K562 (cell line): ENCODE measurements around the gene SETD4. TPM values are rescaled to one million over a fixed set of nuclear protein-coding genes. Genes with fewer than 3 reads are reported as not detected.

Source experiments
- ATAC-seq: fragments of 200-7000 bp; cut with Tn5 transposase; 3 replicates; pipeline ENCODE4 v1.9.1; 2020; ENCODE audit warnings: moderate library complexity
- BruUV-seq: library from RNA; stranded (reverse); fragments of 400-500 nt; replicated peaks from 2 replicates; lab custom pipeline; 2021; lab: Mats Ljungman, UMichigan
- CTCF ChIA-PET: fragments of 300-600 bp; formaldehyde crosslinking; extraction: SDS; loops from one replicate; lab custom pipeline; 2021; ENCODE audit warnings: low intra/inter-chr PET ratio; lab: Yijun Ruan, JAX
- POLR2A ChIA-PET: fragments of 300-600, 350-650 bp; sonication (Branson Sonifier 250); formaldehyde crosslinking; extraction: SDS; loops from one replicate; lab custom pipeline; 2021; ENCODE audit warnings: antibody characterized with exemption, inconsistent platforms; lab: Yijun Ruan, JAX
- DNase-seq, 4 experiments: peaks; one replicate each; pipeline versions ENCODE4 v3.0.0 to v3.0.0-alpha.2; 2011 to 2018; ENCODE audit warnings: low spot score in 3 of 4, mixed read lengths in 3 of 4; ENCODE audit errors: extremely low read depth in 1 of 4
- FAIRE-seq: peaks from 2 replicates; lab custom pipeline; 2011; peaks lifted over from hg19 to GRCh38; lab: Jason Lieb, UNC
- H2AFZ ChIP-seq: 2 replicates; pipeline ENCODE4 v1.6.0; 2011; ENCODE audit warnings: low read depth, low read length, control low read depth, inconsistent platforms
- H3K27ac ChIP-seq: fragments of 200-600 bp; 3 replicates; pipeline ENCODE4 v1.8.0; 2011; ENCODE audit warnings: low read depth, mild to moderate bottlenecking, control low read depth, inconsistent platforms, low read length, moderate library complexity, mixed read lengths; ENCODE audit errors: extremely low read depth
- H3K27me3 ChIP-seq, 2 experiments: fragments of 300-600 bp in 1 of 2; 2 replicates in 1 of 2; 3 replicates in 1 of 2; pipeline versions ENCODE4 v1.6.0 to v1.8.0; 2011; ENCODE audit warnings: inconsistent platforms in 2 of 2, low read length in 2 of 2, mild to moderate bottlenecking in 1 of 2, mixed read lengths in 1 of 2, moderate library complexity in 1 of 2; ENCODE audit not compliant: control insufficient read depth in 2 of 2, insufficient read depth in 2 of 2
- H3K36me3 ChIP-seq: fragments of 300-600 bp; 3 replicates; pipeline ENCODE4 v1.8.0; 2011; ENCODE audit warnings: mild to moderate bottlenecking, low read length, inconsistent platforms; ENCODE audit not compliant: control insufficient read depth, insufficient read depth
- H3K4me1 ChIP-seq, 2 experiments: fragments of 200-600 bp in 1 of 2; replicated peaks in 1 of 2; 2 replicates in 1 of 2; 3 replicates in 1 of 2; pipeline versions ENCODE4 v1.5.1 to v1.8.0; 2011; ENCODE audit warnings: inconsistent platforms in 2 of 2, low read length in 2 of 2, mild to moderate bottlenecking in 1 of 2, mixed read lengths in 1 of 2, moderate library complexity in 1 of 2; ENCODE audit not compliant: control insufficient read depth in 2 of 2, insufficient read depth in 2 of 2
- H3K4me2 ChIP-seq: 2 replicates; pipeline ENCODE4 v1.6.1; 2011; ENCODE audit warnings: low read length, control low read depth, inconsistent platforms, mixed read lengths; ENCODE audit not compliant: insufficient read depth
- H3K4me3 ChIP-seq: fragments of 200-600 bp; sonication (generic), shearing (Covaris generic); 2 replicates; pipeline ENCODE4 v1.5.1; 2016; ENCODE audit warnings: control low read depth, inconsistent platforms
- H3K79me2 ChIP-seq: fragments of 200-600 bp; 3 replicates; pipeline ENCODE4 v1.8.0; 2011; ENCODE audit warnings: low read length, inconsistent platforms; ENCODE audit not compliant: control insufficient read depth, insufficient read depth
- H3K9ac ChIP-seq, 2 experiments: 2 replicates each; pipeline versions ENCODE4 v1.6.0 to v1.6.1; 2011; ENCODE audit warnings: low read depth in 2 of 2, low read length in 2 of 2, control low read depth in 1 of 2, inconsistent platforms in 1 of 2, mild to moderate bottlenecking in 1 of 2, mixed read lengths in 1 of 2; ENCODE audit not compliant: insufficient read depth in 1 of 2
- H3K9me1 ChIP-seq: one replicate; pipeline ENCODE4 v1.6.0; 2011; ENCODE audit warnings: inconsistent platforms, mild to moderate bottlenecking, low read length, moderate library complexity; ENCODE audit not compliant: control insufficient read depth, insufficient read depth
- H3K9me3 ChIP-seq: replicated peaks from 2 replicates; pipeline ENCODE4 v1.5.1; 2011; ENCODE audit warnings: low read depth, low read length, inconsistent platforms; ENCODE audit not compliant: control insufficient read depth, insufficient read depth
- H4K20me1 ChIP-seq: replicated peaks from 2 replicates; pipeline ENCODE4 v1.6.1; 2011; ENCODE audit warnings: low read length, inconsistent platforms, mixed read lengths; ENCODE audit not compliant: control insufficient read depth, insufficient read depth
- ATF7 ChIP-seq: fragments of 450-650 bp; IDR thresholded peaks from 2 replicates; pipeline ENCODE4 v1.7.1; 2014; ENCODE audit warnings: mild to moderate bottlenecking, moderate library complexity
- CREM ChIP-seq: IDR thresholded peaks from 2 replicates; pipeline ENCODE4 v1.6.1; 2014; ENCODE audit warnings: antibody characterized with exemption, low read depth
- ETV1 ChIP-seq: fragments of 450-650 bp; conservative IDR thresholded peaks from 2 replicates; pipeline ENCODE4 v1.6.1; 2016; ENCODE audit warnings: missing genetic modification characterization, control low read depth, low read depth, missing compliant biosample characterization
- FOSL1 ChIP-seq: fragments of 200-800 bp; sonication (Bioruptor generic); conservative IDR thresholded peaks from 2 replicates; pipeline ENCODE4 v1.6.1; 2016; ENCODE audit warnings: missing genetic modification characterization, missing compliant biosample characterization
- FOXA1 ChIP-seq: fragments of 450-650 bp; IDR thresholded peaks from 2 replicates; pipeline ENCODE4 v1.6.1; 2016; ENCODE audit warnings: mild to moderate bottlenecking, borderline replicate concordance
- GATA2 ChIP-seq: sonication (generic); formaldehyde crosslinking; IDR thresholded peaks from 2 replicates; pipeline ENCODE4 v1.4.0; 2020; ENCODE audit warnings: mild to moderate bottlenecking, missing genetic modification reagents
- MAFF ChIP-seq: IDR thresholded peaks from 2 replicates; pipeline ENCODE4 v1.6.1; 2012; ENCODE audit warnings: low read length, improper control_type of control experiment
- MEF2D ChIP-seq: conservative IDR thresholded peaks from 2 replicates; pipeline ENCODE4 v1.6.1; 2016; ENCODE audit warnings: low read depth, missing genetic modification characterization, missing compliant biosample characterization
- MXI1 ChIP-seq: IDR thresholded peaks from 2 replicates; pipeline ENCODE4 v1.6.1; 2011; ENCODE audit warnings: low read depth, mild to moderate bottlenecking, improper control_type of control experiment, low read length
- SAFB ChIP-seq: fragments of 200-400 bp; formaldehyde crosslinking; IDR thresholded peaks from 2 replicates; pipeline ENCODE4 v1.6.1; 2017; ENCODE audit warnings: low read depth, low read length, borderline replicate concordance
- SMARCE1 ChIP-seq: fragments of 450-650 bp; IDR thresholded peaks from 2 replicates; pipeline ENCODE4 v1.7.1; 2016; ENCODE audit warnings: mild to moderate bottlenecking
- SPI1 ChIP-seq: IDR thresholded peaks from 2 replicates; pipeline ENCODE4 v1.6.1; 2011; ENCODE audit warnings: low read depth, low read length, control low read depth, borderline replicate concordance
- TEAD1 ChIP-seq, 2 experiments: fragments of 450-650 bp in 1 of 2; sonication (generic) in 1 of 2; formaldehyde crosslinking; IDR thresholded peaks; 2 replicates each; pipeline versions ENCODE4 v1.4.0 to v1.8.0; 2020 to 2022; ENCODE audit warnings: mild to moderate bottlenecking in 2 of 2, missing genetic modification reagents in 1 of 2
- TEAD4 ChIP-seq, 2 experiments: sonication (generic) in 1 of 2; formaldehyde crosslinking in 1 of 2; IDR thresholded peaks; 2 replicates each; pipeline versions ENCODE4 v1.6.1 to v1.8.0; 2012 to 2022; ENCODE audit warnings: borderline replicate concordance in 1 of 2, inconsistent platforms in 1 of 2, low read length in 1 of 2, mild to moderate bottlenecking in 1 of 2, missing genetic modification reagents in 1 of 2
- ZNF121 ChIP-seq: sonication (generic); formaldehyde crosslinking; conservative IDR thresholded peaks from 2 replicates; pipeline ENCODE4 v1.8.0; 2022; ENCODE audit warnings: missing genetic modification reagents
- ZNF253 ChIP-seq: fragments of 250-450 bp; sonication (Bioruptor Pico); conservative IDR thresholded peaks from 2 replicates; pipeline ENCODE4 v1.6.1; 2021; ENCODE audit warnings: mild to moderate bottlenecking
- ZNF311 ChIP-seq: fragments of 250-450 bp; sonication (Bioruptor Pico); IDR thresholded peaks from 2 replicates; pipeline ENCODE4 v1.4.0; 2020; ENCODE audit warnings: mild to moderate bottlenecking, moderate library complexity
- ZNF583 ChIP-seq: fragments of 250-450 bp; sonication (Bioruptor Pico); IDR thresholded peaks from 2 replicates; pipeline ENCODE4 v1.4.0; 2020
- ZNF764 ChIP-seq: fragments of 250-450 bp; sonication (Bioruptor Pico); IDR thresholded peaks from 2 replicates; pipeline ENCODE4 v1.4.0; 2020; ENCODE audit warnings: low read depth, mild to moderate bottlenecking, moderate library complexity
- WGBS: fragments of 100-300 bp; shearing (Covaris generic); methylation state at CpG from one replicate; pipeline ENCODE4 v1.1.6; 2016; ENCODE audit warnings: low coverage, mixed read lengths; ENCODE audit not compliant: insufficient coverage; ENCODE audit errors: missing lambda C conversion rate; 5-methylcytosine and 5-hydroxymethylcytosine counted together
- in situ Hi-C: fragments of 300-500 bp; cut with MboI; formaldehyde crosslinking; loops from 4 replicates; pipeline ENCODE4 v1.15.0; 2018; ENCODE audit warnings: inconsistent platforms, mixed read lengths
- intact Hi-C: fragments of 100-400 bp; cut with micrococcal nuclease; formaldehyde crosslinking; loops from 2 replicates; pipeline ENCODE4 v1.14.2; 2022
- polyA plus RNA-seq, 8 experiments: library from polyadenylated mRNA; depleted of rRNA in 4 of 8; stranded (reverse) in 5 of 8; unstranded in 3 of 8; fragments of >200 nt; fragmentation: Nextera tagmentation in 2 of 8; fragmentation: Illumina TruSeq in 1 of 8; extraction: Ambion mirVana in 2 of 8; extraction: Trizol in 1 of 8; gene quantifications; 2 replicates each; pipeline versions ENCODE4 v1.2.1 to v1.2.3, GENCODE V29; 2011 to 2014; ENCODE audit warnings: inconsistent platforms in 1 of 8, missing spikeins in 1 of 8
- total RNA-seq, 7 experiments: library from RNA; depleted of rRNA in 6 of 7; stranded (reverse); fragments of >200 nt in 6 of 7; fragmentation: Illumina TruSeq in 2 of 7; extraction: Trizol in 2 of 7; gene quantifications; 2 replicates each; pipeline versions ENCODE4 v1.2.1 to v1.2.3, GENCODE V29; 2011 to 2021; ENCODE audit warnings: low replicate concordance in 1 of 7
- TF ChIP-seq, protein P1 (sequence below): sonication (generic); formaldehyde crosslinking; IDR thresholded peaks from 2 replicates; pipeline ENCODE4 v1.9.0; 2022; ENCODE audit warnings: mild to moderate bottlenecking, missing genetic modification reagents
- TF ChIP-seq, protein P2 (sequence below): sonication (generic); IDR thresholded peaks from 2 replicates; pipeline ENCODE4 v1.6.1; 2016

Gene SETD4
- total and polyA plus RNA-seq, 9 of the 15 experiments (the other 6 are each of a cell fraction or from before 2014, with no cell fraction given): 16.1 to 51.3 (median 25.7) TPM

- CTCF ChIA-PET: no interaction called here
- peak in 2 of 4 experiments; percentile 55 to 67 for DNase-seq
- 14% methylated on average over 8 of the region's 8 CpGs for WGBS
- no peaks in the 10 kb centered on the region for H4K20me1 ChIP-seq
- in situ Hi-C loops (no loop called here), intact Hi-C loops (no loop called here)
- no peaks in the 10 kb centered on the region for H3K79me2 ChIP-seq
- H3K27me3 ChIP-seq: peaks cover 0 to 2% of the 10 kb centered on the region in 2 experiments; a peak in 1 of 5 replicates
- H3K9me1 ChIP-seq: no peaks in the 10 kb centered on the region
- FAIRE-seq: no peak
- H2AFZ ChIP-seq: no peak overlapping the region
- no peak overlapping the region for H3K4me2 ChIP-seq
- H3K9ac ChIP-seq: no peak overlapping the region
- no peaks in the 10 kb centered on the region; a peak in 2 of 5 replicates for H3K4me1 ChIP-seq
- peaks cover 8% of the 10 kb centered on the region for H3K9me3 ChIP-seq
- H3K27ac ChIP-seq: peak overlapping the region; percentile 28; the same call in 1 of the 3 replicates
- no peaks in the 10 kb centered on the region for H3K36me3 ChIP-seq
- no peak overlapping the region for H3K4me3 ChIP-seq
- no TSS peak for BruUV-seq
- POLR2A ChIA-PET: interaction anchor here (0.6 kb wide), 1 partner anchor 1282 kb away, joined by 3 read pairs; no protein-coding TSS in a partner anchor
- ATAC-seq: peak; percentile 93
- peak; percentile 33; the same call in 1 of the 2 replicates for TF ChIP-seq ETV1
- no peak for TF ChIP-seq FOXA1
- 0 out of 2 replicates have a peak, but pooled peaks have one; percentile 22 for TF ChIP-seq ATF7
- peak; percentile 76 for TF ChIP-seq SMARCE1
- TF ChIP-seq, protein P1, sequence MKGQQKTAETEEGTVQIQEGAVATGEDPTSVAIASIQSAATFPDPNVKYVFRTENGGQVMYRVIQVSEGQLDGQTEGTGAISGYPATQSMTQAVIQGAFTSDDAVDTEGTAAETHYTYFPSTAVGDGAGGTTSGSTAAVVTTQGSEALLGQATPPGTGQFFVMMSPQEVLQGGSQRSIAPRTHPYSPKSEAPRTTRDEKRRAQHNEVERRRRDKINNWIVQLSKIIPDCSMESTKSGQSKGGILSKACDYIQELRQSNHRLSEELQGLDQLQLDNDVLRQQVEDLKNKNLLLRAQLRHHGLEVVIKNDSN: no peak
- TF ChIP-seq, protein P2, sequence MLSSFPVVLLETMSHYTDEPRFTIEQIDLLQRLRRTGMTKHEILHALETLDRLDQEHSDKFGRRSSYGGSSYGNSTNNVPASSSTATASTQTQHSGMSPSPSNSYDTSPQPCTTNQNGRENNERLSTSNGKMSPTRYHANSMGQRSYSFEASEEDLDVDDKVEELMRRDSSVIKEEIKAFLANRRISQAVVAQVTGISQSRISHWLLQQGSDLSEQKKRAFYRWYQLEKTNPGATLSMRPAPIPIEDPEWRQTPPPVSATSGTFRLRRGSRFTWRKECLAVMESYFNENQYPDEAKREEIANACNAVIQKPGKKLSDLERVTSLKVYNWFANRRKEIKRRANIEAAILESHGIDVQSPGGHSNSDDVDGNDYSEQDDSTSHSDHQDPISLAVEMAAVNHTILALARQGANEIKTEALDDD: peak; percentile 25; the same call in 1 of the 2 replicates
- no peak for TF ChIP-seq MXI1
- peak; percentile 97 for TF ChIP-seq MEF2D
- peak; percentile 67; the same call in 1 of the 2 replicates for TF ChIP-seq GATA2
- no peak for TF ChIP-seq ZNF253 (CRISPR knock-in tag)
- no peak for TF ChIP-seq SAFB
- no peak for TF ChIP-seq SPI1
- no peak for TF ChIP-seq MAFF
- TF ChIP-seq ZNF311: no peak
- TF ChIP-seq TEAD1 (CRISPR knock-in tag; IDR thresholded peaks at IDR 0.05): no peak; a peak in 1 of 4 replicates
- no peak for TF ChIP-seq ZNF121
- peak; percentile 90 for TF ChIP-seq FOSL1 (tag)
- no peak for TF ChIP-seq ZNF583 (CRISPR knock-in tag)
- no peak for TF ChIP-seq ZNF764 (CRISPR knock-in tag)
- TF ChIP-seq TEAD4 (IDR thresholded peaks at IDR 0.05; ENCODE audit: low read length): peak; percentile 73
- no peak for TF ChIP-seq TEAD4 (CRISPR knock-in tag; IDR thresholded peaks at IDR 0.05; ENCODE audit: borderline replicate concordance)
- TF ChIP-seq CREM: 0 out of 2 replicates have a peak, but pooled peaks have one; percentile 8
Observed at GRCh38 chr21:36097427-36098181, 37.3 kb upstream of the SETD4 start.
